Stimulated activated CD4-positive, alpha-beta T cell treated with anti-CD3 and anti-CD28 coated beads, TNF-alpha, amount 100 ng/mL, for 1 hour (primary cell): ENCODE measurements around the gene SLC9B2.

Experiments used
- DNase-seq, 3 donors: peaks; one replicate each; pipeline ENCODE4 v3.0.0-alpha.2; 2020; ENCODE audit warnings: low read depth in 3 of 3, low spot score in 1 of 3

The SLC9B2 gene, protein sequence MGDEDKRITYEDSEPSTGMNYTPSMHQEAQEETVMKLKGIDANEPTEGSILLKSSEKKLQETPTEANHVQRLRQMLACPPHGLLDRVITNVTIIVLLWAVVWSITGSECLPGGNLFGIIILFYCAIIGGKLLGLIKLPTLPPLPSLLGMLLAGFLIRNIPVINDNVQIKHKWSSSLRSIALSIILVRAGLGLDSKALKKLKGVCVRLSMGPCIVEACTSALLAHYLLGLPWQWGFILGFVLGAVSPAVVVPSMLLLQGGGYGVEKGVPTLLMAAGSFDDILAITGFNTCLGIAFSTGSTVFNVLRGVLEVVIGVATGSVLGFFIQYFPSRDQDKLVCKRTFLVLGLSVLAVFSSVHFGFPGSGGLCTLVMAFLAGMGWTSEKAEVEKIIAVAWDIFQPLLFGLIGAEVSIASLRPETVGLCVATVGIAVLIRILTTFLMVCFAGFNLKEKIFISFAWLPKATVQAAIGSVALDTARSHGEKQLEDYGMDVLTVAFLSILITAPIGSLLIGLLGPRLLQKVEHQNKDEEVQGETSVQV

DNA sequence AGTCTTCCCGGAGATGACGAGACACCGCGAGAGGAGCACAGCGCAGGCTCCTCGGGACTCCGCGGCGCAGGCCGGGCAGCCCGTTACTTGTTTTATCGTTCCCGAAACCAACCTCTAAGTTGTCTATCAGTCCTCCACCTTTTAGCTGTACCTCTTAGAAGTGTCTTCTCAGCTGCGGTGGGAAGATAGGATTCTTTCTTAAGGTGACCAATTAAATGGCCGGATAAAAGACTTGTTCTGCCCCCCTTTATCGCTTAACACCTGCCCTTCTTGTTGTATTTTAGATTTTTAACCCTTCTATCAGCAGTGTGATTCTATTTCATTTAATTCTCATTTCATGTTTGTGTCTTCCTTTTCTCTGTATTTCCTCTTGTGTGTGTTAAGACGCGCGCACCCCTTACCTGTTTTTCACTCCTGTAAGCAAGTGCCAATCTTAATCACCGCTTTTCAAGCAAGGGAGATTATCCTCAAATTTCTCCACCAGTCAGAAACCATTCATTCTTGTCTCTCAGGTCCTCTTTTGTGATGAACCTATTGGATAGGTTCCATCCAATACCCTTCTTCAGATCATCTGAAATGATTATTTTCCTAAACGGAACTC, at the start of gene SLC9B2:
TSS of gene SLC9B2 (minus strand) at position 15 of the 601 bp plus-strand sequence. CDS start 9,211 bp downstream, outside the sequence.
- no peak for DNase-seq

DNA sequence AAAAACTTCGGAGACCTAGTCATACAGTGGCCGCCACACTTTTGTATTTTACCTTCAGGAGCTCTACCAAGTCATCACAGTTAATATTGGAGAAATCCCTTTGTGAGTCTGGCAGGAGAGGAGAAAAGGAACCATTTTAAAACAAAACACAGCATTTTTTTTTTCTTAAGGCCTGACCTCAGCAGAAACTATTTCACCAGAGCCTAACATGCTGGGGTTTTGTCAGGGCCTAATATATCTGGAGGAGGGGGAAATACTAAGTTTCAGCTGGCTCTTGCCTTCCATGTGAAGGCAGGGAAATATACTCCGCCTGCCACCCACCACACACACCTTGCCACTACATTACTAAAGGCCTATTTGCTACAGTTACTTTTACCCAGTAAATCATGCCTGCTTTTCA, 49.6 kb upstream of the SLC9B2 start:
- no peak for DNase-seq

DNA sequence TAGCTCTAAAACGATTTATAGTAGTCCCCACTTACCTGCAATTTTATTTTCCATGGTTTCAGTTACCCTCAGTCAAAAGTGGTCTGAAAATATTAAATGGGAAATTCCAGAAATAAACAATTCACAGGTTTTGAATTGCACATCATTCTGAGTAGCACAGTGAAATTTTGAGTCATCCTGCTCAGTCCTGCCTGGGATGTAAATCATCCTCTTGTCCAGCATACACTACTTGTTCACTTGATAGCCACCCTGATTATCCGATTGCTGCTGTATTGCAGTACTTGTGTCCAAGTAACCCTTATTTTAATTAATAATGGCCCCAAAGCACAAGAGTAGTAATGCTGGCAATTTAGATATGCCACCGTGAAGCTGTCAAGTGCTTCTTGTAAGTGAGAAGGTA, 46.6 kb upstream of the SLC9B2 start:
- DNase-seq, result no peak

DNA sequence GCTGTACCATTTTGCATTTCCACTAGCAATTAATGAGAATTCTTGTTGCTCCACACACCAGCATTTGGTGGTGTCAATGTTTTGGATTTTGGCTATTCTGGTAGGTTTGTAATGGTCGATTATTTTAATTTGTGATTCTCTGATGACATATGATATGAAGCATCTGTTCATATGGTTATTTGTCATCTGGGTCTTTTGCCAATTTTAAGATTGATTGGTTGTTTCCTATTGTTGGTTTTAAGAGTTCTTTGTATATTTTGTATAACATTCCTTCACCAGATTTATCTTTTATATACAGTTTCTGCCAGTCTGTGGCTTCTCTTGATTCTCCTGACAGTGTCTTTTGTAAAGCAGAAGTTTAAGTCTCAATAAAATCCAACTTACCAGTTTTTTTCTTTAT, 41.6 kb upstream of the SLC9B2 start:
- no peak for DNase-seq

DNA sequence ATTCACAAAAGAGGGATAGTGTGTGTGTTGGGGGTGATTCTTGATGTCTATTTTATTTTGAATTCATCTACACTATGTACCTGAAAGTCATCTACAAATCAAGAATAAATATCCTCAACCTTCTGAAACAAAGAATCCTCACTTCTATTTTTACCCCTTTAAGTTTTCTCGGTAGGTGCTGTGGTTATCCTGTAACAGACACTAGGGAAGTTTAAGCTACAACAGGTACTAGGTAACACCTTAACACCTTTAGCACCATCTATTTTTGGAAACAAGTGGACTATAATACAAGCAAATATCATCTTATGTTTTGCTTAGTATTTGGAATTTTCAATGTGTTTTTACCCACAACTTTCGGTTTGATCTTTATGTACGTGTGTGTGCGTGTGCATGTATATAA, 35.0 kb upstream of the SLC9B2 start:
- no peak for DNase-seq

DNA sequence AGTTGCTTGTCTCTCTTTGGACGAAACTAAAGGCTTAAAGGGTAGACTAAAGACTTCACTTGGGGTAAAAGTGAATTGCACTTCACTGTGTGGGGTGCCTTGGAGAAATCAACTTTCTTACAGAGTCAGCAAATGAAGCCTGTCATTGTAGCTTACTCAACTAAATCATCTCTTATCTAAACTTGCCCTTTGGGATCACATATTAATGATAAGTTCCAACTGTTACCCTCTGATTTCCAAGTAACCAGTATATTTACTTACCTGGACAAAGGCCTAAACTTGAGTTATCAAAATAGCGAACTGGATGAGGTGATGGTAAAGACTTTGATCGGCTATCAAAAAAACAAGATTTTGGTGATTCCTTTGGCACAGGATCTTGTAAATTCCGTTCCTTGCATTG, 32.0 kb upstream of the SLC9B2 start:
- DNase-seq, result no peak

DNA sequence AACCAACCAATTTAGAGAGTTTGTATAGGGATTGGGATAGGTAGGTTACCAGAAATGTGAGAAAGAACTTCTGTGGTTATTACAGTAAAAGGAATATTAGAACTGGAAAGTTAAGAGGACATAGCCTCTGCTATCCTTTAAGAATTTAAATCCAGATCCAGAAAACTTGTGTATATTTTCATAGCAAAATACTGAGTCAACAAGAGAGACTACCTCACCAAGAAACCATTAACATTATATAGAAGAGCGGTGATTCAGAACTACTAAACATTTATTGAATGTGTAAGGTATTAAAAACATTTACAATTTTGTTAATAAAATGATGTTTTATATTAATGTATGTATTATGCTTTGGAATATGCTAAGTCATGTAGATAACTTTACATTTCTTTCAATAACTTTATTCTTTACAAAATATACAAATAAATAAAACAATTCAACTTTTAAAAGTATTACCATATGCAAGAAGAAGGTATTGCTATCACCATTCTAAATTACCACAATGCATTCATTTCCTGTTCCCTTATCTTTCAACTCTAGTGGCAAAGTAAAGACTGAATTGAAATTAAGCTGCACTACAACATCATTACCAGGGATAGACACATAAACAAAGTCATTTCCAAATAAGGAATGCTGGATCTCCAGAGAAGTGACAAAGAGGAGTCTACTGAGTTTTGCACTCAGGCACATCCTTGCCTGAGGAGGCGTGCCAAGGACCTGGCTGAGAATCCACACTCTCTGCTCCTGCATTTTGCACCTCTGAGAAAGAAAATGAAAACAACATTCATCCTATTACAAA, 29.2 kb upstream of the SLC9B2 start:
- no peak for DNase-seq

DNA sequence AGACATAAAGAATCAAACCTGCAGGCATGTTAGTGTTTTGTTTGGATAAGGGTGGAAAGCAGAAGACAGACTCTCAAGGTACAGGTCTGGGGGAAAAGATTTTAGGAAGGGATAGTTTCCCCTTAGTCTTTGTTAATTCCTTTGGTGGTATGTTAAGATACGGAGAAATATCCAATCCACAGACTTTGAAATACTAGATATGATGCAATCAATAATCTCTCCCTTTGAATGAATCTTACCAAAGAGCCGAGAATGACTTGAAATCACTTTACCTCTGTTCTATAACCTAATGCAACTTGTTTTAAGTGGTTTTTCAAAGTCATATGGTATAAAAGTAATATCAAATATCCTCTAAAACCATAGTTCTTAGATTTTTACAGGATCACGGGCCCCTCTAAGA, 28.3 kb upstream of the SLC9B2 start:
- no peak for DNase-seq

DNA sequence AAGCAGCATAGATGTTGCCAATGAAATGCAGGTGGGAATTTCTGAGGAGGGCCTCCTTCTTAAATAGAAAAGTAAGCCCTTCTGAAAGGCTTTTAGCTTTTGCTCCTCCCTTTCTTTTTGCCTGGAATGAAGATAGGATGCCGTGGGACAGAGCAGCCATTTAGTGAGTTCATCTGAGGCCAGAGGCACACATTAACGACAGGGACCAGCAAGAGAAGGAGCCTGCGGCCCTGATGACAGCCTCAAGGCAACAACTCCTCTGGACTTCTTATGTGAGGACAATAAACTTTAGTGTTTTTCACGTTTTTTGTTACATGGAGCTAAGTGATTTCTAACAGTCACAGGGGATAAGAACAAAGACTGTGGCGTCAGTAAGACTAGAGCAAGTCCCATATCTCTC, 24.1 kb upstream of the SLC9B2 start:
- DNase-seq, result no peak

DNA sequence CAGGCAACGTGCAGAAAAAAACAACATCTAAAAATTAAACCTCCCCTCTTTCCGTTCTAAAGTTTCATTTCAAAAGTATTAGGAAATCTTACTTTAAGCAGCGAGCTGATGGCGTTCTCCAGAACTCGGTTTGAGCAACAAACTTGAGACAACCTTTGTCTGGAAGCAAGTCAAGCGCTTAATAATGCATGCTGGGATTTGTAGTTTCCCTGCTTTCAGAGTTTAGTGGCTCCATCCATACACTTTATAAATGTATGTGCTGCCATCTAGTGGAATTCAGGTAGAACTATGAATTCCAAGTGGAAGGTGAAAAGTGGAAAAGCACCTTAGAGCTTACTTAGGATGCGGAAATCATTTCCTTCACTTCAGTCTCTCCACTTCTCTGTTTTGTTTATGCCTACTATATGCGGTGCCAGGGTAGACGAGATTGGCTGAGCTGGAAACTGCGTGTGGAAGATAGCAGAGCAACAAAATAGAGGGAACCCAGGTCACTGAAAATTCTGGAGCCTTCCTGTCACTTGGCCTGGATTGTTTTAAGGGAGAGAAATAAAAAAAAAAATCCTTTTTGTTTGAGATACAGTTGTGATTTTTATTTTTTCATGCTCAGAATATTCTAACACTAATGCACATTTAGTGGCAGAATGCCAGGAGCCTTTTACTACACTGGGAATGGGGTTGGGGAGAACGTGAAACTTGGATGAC, 23.3 kb upstream of the SLC9B2 start, which contains the start of gene BDH2:
TSS of gene BDH2 (minus strand) at position 144 of the 702 bp plus-strand sequence. CDS start 3,580 bp downstream, outside the sequence.
- DNase-seq, result peak in 2 of 3 donors; percentile 10 to 15

DNA sequence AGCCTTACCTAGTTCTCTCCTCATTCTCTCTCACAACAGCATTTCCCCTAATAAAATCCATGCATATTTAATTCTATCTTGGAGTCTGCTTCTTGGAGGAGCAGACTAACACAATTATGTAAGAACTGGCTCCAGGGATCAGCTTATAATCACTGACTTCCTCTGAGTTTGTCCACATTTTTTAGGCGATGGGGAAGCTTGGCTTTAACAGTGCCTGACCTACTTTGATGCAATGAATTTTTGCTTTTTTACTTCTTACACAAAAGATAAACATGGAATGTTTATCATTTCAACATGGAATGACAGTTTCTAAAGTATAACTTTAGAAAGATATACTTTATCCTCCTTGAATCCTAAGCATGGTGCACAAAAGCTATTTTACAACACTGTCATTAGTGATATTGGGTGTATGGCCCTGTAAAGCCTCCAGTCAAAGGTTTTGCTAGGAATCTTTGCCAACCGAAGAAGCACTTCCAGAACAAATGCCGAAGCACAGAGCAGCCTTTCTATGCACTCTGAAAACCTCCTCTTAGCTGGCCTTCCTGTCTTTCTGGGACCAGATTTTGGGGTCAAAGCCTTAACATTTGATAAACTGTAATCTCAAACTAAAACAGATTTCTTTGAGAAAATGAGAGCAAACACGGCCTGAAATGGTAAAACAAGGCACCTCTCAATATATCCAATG, 22.3 kb upstream of the SLC9B2 start:
- DNase-seq, result no peak

DNA sequence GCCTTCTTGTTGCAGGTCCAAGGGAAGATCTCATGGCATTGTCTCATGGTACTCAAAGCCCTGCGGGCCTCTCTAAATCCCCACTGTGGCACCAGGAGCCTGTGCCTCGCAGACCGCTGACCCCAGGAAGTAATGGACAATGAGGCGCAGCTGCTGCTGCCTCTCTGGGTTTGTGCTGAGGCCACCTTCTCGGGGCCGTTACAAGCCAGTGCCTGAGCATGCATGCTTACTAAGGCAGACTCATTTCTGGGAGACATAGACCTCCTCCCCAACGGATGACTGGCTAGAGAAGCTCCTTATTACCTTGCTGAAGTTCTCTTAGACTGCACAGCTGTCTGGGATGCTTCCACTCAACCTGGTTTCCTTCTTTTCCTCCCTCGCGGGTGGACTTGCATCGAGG, 21.8 kb upstream of the SLC9B2 start:
- DNase-seq, result no peak

DNA sequence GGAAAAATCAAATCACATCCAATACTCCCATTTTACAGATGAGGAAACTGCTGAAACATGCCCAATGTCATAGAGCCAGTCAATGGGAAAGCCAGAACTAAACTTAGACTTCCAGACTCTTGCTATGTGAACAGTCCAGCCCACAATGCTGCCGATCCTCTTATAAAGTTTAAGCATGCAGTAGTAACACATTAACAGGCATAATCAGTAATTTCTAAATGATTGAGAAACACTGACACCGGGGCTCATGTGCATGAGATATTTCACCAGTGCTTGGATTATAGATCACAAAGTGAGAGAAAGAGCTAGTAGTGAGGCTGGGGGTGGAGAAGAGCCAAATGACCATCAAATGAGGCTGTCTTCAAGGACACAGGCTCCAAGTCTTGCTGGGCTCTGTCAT, 20.6 kb upstream of the SLC9B2 start:
- no peak for DNase-seq

DNA sequence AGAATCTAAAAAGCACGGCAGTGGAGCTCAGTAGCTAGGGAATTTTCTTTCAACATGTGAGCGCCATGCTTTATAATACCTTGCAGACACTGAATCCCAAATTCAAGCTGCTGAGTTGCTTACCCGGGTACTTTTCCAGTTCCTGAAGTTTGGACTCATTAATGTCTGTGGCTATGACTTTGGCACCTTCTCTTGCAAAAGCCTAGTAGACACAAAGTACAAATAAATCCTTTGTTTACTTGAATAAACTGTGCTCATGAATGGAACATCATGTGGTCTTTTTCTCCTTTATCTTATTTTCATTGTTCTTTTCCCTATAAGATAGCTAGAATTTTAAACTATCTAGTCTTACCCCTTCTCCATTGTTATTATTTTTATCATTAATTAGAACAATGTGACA, 18.5 kb upstream of the SLC9B2 start:
- DNase-seq, result no peak

DNA sequence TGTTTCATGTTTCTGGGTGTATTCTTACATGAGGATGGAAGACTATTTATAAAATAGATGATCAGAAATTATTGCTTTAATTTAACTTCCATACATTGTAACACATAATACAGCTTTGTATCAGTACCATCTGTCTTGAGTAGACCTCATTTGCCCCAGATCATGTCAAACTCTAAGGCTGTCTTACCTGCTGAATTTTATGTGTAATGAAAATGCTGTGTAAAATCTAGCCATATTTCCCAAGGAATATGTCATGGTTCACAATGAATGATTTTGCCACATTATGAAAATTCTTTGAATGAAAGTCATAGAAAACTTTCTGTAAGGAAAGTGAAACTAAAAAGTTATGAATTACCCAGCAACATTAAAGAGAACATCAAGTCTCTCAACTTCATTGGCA, 15.7 kb upstream of the SLC9B2 start:
- no peak for DNase-seq

DNA sequence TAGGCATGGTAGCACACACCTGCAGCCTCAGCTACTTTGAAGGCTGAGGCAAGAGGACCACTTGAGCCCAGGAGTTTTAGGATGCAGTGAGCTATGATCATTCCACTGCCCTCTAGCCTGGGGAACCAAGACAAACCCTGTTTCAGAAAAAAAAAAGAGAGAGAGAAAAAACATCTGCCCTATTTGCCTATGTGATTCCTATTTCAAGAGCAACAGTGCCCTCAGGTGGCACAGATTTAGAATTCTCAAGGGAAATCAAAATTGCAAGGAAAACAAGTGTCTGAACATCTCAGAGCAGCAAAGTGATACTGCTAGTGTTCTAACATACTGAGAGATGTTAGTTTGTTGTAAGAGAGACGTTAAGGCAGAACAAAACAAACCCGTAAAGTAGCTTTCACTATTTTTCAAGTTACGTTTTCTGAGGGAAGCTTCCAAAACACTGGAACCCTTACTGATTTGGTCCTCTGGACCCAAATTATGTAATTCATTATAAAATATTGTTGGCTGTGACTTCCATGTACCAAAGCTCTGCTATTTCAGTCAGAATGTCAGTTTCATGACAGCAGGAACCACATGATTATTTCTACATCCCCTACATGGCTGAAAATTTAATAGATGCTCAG, 15.2 kb upstream of the SLC9B2 start:
- peak in 1 of 3 donors; percentile 5 for DNase-seq

DNA sequence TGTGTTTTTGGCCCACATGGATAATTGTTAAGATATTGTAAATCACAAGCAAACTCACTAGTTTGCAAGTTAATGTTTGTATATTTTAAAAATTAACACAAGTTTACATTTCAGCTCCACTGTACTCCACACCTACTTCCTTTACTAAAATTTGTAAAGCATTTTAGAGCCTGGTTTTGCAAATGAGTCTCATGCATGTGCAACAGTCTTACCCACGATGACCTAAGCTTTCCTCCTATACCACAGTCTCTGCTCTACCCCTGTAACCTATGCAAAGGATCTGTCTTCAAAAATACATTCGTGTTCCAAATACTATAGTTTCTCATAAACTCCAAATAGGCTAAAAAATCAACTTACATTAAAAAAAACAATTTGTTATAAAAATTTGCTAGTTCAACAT, 12.9 kb upstream of the SLC9B2 start:
- no peak for DNase-seq

DNA sequence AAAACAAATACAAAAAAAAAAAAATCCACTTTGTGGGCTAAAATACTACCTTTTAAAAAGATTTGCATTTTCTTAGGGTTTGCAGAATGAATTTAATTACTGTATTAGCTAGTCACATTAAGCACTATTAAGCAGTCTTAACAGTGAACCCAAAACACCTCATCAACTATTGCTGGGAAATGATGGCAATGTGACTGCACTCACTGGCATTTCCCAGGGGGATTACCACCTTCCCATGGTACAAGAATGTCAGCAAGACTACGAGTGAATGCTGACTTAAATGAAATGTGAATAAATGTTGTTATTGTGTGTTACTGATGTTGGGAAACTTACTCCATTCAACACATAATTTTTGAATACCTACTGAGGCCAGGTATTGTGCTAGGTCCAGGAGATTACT, 10.0 kb upstream of the SLC9B2 start:
- DNase-seq, result no peak

DNA sequence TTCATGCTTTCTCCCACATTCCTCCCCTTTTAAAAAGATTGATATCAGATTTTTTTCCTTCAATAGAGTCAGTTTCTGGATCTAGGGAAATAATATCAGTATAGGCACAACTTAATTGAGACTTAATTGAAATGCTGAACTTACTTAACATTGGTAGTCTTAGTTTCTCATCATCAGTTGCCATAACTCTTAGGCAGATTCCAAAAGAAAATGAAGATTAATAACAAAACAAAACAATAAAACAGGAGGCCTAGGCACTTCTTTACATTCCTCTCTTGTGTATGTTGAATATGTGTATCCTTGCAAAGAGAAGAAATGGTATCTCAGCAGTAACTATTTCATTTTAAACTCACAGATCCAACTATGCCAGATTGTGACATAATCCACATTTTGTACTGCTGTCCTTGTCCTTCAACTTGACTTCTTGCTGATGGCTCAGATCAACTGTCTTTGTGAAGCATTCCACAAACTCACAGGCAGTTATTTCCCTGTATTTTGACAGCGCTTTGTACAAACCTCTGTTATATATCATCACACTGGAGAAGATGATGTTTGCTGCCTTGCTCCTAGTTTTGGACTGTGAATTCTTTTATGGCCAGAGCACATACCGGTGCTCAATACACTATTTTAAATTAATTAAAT, 9.1 kb upstream of the SLC9B2 start:
- no peak for DNase-seq

DNA sequence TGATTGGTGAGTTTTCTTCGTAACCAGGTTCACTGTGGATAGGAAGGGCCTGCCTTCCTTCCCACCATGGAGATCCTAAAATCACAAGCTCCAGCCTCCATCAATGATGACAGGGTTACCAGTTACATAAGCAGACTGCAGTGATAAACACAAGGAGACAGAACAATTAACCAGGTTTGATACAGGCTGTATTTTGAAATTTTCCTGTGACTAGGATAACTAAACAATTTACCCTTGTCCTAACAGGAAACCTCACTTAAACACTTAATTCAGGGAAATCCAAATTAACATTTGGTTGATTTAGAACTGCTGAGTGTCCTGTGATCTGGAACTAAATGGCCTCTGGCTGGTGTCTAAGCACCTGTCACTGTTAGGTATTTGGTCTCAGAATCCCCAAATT, 3.1 kb upstream of the SLC9B2 start:
- no peak for DNase-seq
